ENCODE measurements around the gene GTF2A1L. TPM values are rescaled to one million over a fixed set of nuclear protein-coding genes. Genes with fewer than 3 reads are reported as not detected.
A peak's percentile ranks its signal among the peaks of the same experiment; 100 is the strongest.
"Not testable (repeated sequence)": the region's sequence is repeated elsewhere in the genome, so short reads cannot be mapped to it uniquely, and the experiment has no call there.

GTF2A1L gene, protein sequence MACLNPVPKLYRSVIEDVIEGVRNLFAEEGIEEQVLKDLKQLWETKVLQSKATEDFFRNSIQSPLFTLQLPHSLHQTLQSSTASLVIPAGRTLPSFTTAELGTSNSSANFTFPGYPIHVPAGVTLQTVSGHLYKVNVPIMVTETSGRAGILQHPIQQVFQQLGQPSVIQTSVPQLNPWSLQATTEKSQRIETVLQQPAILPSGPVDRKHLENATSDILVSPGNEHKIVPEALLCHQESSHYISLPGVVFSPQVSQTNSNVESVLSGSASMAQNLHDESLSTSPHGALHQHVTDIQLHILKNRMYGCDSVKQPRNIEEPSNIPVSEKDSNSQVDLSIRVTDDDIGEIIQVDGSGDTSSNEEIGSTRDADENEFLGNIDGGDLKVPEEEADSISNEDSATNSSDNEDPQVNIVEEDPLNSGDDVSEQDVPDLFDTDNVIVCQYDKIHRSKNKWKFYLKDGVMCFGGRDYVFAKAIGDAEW
- polyA plus RNA-seq (ENCODE audit: insufficient read depth in 1 of 5, insufficient read length in 5 of 5, low replicate concordance in 1 of 5), result 1 to 10 TPM in 1 of 5 donors, under 1 TPM in 3, not detected in 1; 0.16 to 1.2 (median 0.86) TPM
- long read RNA-seq, donor 1, result 0 reads
- long read RNA-seq, donor 2, result 0 reads
- long read RNA-seq, donor 3, result 0 reads
- long read RNA-seq, donor 4, result 0 reads
- long read RNA-seq, donor 5, result 0 reads
- long read RNA-seq, donor 6, result 0 reads
- long read RNA-seq, donor 7, result 0 reads
- long read RNA-seq, donor 8, result 0 reads

DNA sequence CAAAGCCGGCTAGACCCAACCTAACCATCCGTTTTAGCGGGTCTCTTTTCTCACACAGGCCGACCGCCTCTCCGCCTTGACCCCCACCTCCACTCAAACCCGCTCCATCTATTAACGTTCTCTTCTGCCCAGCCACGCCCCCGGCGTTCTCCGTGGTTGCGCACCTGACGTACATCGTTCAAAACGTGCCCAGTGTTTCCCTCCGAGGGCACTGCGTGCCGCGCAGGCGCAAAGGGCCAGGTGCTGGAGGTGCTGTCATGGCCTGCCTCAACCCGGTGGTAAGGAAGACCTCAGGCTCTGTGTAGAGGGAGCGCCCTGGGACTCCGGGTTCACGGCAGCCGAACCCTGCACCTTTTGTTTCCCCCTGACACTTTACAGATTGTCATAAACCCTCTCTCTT is at the start of gene GTF2A1L:
GTF2A1L (plus strand) TSS at position 239 of the 400 bp plus-strand sequence; CDS start at position 258, 19 bp downstream.
- DNase-seq, result no peak

DNA sequence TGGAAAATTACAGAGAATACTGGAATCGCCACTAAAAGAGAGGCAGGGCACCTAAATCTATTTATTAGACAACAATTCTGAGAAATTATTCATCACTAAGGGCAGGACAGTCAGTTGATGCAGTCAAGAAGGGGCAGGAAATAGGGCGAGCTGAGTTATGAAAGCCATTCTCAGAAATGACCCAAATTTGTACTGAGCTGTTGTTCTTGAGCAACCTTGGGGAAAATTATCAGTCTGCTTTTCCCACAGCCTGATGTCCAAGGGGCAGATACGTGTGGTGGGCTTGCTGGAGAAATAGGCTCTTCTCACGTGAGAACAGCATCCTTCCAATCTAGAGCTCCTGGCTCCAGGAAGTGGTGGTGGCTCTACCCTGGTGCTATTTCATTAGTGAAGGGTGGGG is 49.1 kb upstream of the GTF2A1L start:
- DNase-seq, result no peak

DNA sequence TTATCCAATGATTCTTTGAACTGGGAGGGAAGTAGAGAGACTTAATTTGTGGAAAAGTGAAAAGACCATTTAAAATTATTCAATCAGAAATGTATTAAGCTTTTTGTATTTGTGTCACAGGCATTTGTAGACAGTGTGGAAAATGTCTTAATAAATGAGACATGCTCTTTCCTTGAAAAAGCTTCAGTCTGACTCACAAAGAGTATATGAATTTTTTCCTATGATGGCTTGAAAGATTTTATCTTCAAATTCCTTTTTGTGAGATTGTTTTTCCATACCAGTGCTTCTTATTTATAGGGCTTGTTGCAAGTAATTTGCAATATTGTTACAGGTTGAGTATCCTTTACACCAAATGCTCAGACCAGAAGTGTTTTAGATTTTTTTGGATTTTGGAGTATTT is 48.2 kb upstream of the GTF2A1L start:
- DNase-seq, result no peak

DNA sequence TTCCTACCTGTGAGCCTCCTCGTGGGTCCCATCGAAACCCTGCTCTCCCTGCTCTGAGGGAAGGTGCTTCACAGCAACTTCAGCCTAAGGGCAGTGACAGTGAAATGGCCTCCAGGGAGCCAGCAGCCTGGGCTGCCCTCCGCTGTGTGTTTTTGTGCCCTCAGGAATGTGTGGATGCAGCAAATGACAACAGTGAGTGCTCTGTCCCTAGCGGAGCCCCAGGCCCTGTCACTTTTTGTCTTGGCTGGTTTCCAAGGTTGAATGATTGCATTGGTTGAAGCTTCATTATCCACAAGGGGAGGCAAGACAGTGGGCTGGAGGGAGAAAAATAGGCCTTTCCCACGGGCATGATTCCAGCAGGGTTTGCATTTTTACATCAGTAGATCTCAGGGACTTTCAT is 44.8 kb upstream of the GTF2A1L start:
- DNase-seq, result no peak

DNA sequence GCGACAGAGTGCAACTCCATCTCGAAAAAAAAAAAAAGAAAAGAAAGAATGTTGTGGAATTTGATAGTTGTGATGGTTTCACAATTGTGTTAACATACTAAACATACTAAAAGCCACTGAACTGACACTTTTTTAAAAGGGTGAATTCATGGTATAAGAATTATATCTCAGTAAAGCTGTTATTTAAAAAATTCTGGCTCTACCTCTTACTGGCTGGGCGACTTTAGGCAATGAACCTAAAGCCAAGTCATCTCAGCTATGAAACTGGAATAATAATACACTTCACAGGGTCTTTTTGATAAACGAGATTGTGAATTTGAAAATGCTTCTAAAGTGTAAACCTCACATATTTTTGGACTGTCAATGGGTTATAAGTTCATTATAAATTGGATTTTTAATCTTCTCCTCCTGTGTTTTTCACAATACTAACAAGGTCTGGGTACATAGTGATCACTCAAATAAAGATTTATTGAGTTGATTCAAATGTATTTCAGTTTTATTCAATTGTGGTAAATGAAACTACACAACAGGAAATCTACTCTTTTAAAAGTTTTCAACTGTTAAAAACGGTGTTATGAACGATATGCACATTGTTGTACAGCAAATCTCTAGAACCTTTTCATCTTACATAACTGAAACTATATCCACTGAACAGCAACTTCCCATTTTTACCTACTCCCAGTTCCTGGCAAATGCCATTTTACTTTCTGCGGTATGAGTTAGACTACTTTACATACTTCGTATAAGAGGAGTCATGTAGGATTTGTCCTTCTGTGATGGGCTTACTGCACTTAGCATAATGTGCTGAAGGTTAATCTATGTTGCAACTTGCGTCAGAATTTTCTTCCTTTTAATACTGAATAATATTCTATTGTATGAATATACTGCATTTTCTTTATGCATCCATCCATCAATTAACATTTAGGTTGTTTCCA is 43.0 kb upstream of the GTF2A1L start:
- DNase-seq, result no peak

DNA sequence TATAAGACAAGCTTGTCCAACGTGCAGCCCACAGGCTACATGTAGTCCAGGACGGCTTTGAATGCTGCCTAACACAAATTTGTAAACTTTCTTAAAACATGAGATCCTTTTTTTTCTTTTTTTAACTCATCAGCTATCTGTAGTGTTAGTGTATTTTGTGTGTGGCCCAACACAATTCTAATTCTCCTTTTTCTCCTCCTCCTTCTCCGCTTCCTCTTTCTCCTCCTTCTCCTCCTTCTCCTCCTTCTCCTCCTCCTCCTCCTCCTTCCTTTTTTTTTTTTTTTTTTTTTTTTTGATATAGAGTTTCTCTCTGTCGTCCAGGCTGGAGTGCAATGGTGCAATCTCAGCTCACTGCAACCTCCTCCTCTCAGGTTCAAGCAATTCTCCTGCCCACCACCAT is 39.3 kb upstream of the GTF2A1L start:
- DNase-seq, result no peak

DNA sequence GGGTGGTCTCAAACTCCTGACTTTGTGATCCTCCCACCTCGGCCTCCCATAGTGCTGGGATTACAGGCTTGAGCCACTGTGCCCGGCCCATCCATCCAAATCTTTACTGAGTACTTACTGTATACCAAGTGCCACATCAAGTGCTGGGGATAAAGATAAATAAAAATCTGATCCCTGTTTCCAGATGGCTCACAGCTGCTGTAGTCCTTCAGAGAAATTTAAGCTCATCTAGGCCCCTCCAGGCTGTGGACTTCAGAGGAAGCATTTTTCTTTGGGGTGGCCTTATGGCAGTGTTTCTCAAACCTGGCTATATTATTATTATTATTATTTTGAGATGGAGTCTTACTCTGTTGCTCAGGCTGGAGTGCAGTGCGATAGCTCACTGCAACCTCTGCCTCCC is 33.7 kb upstream of the GTF2A1L start:
- no peak for DNase-seq

DNA sequence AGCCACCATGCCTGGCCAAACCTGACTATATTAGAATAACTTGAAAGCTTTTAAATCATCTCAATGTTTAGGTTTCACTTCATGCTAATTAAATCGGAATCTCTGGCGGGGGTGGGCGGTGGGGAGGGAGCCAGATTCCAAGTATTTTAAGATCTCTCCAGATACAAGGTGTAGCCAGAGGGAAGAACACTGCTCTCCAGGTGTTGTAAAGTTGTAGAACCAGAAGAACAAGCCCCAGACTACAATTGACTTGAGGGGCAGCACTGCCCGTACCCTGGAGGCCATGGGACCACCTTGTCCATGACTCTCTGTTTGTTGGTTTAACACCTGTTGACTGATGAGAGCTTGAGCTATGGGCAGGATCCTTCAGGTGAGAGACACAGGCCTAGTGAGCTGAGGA is 33.1 kb upstream of the GTF2A1L start:
- no peak for DNase-seq

DNA sequence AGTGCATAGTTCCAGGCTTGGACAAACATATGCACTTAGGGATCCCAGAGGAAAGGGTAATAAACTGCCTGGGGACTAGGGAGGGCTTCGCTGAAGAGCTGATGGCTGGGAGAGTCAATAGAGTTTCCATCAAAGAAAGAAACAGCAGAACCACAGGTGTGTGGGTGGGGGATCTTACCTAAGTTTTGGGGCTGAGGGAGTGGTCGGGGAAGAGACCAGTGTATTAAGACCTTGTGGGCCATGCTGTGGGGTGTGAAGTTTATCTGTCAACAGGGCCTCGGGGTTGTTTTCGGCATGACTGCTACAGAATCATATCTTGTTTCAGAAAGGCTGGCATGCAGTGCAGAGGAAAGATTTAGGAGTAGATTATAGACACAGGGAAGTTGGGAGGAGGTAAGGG is 31.2 kb upstream of the GTF2A1L start:
- no peak for DNase-seq

DNA sequence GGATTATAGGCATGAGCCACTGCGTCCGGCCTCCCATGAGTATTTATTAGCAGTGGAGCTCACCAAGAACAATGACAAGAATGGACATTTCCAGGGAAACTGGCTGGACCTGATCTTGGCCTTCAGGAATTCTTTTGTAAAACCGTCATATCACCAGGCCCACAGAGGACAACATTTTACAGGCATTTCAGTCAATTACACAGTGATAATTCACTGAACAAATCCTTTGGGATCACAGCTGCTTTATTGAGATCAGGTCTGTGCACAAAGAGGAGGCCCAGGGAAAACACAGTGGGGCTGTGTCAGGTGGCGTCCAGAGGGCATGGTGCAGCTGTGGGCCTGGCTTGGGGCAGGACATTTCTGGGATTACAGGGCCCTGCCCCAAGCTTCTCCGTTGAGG is 30.1 kb upstream of the GTF2A1L start:
- no peak for DNase-seq

DNA sequence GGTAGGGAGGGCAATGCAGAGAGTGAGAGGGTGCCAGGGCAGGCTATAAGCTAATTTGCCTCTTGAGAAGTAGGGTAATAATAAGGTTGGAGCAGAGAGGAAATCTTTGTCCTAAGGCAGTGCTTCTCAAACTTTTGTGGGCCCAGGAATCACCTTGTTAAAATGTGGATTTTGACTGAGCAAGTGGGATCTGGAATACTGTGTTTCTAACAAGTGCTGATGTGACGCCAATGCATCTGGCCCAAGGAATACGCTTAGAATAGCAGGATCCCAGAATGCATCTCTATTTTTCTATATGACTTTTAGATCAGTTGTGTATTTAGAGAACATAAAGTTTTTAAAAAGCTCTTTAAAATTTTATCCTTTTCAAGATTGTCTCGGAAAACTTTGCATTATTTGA is 29.7 kb upstream of the GTF2A1L start:
- no peak for DNase-seq

DNA sequence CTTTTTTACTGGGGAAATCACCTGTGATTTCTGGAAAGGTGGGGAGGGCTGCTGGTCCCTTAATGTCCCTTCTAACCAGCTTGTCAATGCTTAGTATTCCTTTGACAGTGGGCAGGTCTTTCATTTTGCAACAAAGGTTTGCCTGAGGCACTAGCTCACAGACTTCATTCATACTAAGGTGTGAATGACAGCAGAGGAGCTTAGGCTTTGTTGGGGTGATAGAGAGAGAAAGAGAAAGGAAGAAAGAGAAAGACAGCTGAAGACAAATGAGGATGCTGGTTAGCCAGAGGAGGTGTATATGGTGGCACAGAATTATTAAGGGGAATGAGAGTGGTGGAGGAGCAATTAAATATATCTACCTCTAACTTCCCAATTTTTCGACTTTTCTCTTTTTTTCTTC is 28.9 kb upstream of the GTF2A1L start:
- no peak for DNase-seq

DNA sequence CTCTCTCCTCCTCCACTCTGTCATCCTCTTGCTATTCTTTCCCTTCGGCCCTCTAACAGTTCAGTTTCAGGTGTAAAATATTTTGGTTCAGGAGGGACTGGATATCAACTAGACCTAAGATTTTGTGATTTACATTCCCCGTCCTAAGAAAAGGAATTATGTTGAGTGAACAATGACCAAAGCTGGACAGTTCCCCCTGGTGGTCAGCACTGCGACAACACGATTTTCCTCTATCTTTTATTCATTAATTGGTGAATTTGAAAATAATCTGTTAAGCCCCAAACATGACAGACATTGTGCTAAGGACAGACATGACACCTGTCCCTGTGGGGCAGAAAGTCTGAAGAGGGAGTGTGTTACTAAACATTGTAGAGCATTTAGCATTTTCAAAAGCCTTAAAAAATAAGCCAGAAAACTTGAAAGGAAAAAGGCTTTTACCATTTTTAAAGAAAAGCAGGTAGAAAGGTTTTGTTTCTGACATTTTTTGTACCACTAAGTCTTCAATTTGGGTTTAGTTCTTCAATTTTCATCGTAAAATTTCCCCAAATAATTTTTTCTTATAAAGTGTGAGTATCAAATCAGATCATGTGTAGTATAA is 28.4 kb upstream of the GTF2A1L start:
- peak in 1 of 2 donors; percentile 46 for DNase-seq

DNA sequence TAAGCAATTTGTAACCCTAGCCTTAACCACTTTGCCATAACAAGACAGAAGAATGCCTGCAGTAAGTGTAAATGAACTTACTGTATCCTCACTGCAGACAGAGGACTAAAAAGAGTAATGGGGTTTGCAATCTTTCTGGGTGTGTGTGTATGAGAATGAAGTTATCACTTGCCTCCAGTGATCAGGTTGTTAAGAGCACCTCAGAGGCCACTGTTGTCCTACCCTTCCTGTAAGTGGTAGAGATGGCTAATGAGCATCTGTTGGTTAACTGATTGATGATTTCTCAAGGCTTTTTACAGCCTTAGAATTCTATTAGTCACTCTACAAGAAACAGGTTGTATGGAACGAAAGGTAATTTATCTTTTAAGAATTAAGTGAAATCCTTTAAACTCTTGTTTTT is 27.6 kb upstream of the GTF2A1L start:
- DNase-seq, result no peak

DNA sequence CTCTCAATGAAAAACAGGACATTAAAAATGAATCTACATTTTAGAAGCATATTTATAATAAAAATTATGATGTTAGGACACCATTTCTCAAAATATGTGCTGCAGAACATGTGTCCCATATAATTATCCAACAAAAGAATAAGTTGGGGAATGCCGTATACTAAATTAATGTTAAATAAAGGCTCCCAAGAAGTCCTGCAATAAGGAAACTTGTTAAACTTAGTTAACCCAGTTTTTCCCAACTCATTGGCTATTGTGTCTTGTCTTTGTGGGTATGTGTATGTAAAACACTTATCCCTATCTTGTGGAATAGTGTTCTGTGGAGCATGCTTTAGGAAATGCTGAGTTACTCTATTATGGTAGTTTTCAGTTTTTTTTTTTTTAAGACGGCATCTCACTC is 25.6 kb upstream of the GTF2A1L start:
- DNase-seq, result no peak

DNA sequence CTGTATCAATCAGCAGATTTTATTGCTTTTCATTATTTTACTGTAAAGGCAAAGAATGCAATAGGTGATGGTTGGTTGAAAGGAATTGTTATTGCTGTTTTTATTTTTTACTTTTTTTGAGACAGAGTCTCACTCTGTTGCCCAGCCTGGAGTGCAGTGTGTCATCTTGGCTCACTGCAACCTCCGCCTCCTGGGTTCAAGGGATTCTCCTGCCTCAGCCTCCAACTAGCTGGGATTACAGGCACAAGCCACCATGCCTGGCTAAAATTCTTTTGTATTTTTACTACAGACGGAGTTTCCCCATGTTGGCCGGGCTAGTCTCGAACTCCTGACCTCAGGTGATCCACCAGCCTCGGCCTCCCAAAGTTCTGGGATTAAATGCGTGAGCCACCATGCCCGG is 20.9 kb upstream of the GTF2A1L start:
- DNase-seq, result not testable (repeated sequence)

DNA sequence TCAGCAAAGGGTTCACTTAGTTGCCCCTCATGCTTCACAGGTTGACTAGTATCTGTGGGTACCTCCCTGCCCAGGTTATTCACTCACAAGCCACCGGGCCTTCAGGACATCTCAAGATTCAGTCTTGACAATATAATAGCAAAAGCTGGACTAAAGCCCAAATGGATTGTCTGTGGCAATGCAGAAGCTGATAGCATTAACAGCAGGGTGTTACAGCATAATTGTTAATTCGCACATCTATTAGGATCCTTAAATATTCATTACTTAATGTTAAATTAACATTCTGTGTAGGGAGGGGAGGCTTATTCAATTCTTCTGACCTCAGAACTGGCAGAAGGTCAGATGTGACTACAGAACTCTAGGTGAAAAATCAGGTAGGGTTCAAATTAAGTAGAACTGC is 20.2 kb upstream of the GTF2A1L start:
- no peak for DNase-seq

DNA sequence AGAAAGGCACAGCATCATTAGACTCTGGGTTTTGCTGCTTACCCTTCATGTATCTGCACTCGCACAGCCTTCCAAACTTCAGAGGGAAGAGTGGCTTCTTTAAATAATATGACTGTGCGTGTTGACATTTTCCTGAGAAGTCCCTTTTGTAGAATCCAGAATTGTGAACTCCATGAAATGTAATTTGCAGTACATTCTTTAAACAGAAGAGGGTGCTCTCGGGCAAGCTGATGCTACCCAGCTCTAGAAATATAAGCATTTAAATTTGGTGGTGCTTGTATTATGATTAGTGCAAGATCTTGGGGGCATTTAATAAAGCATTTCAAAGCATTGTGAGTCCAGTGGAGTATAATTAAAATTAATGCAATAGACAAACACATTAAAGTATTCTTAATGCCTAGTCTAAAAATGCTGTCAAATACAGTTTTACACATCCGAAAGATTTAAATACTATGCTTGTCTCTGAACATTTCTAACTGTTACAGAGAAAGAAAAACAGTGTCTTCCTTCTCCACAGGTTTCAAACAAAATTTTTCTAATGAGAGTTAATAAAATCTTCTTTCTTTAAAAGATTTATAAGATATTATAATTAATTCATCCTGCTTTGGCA is 17.3 kb upstream of the GTF2A1L start:
- DNase-seq, result peak; percentile 31 to 52

DNA sequence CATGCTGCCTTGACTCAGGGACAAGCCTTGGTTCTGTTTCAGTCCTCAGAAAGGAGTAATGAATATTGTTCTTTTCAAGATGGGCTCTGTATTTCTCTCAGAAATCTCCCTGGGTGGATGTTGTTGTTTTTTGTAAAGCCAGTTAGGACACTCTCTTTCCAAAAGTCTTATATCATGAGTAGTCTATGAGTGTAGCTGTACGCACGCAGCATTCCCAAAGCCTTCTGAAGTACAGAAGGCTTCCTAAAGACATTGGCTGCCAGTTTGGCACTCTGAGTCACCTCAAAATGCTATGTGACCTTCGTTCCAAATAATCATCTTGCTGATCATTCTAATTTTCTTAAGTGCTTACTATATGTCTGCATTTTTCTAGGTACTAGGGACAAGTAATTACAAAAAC is 16.7 kb upstream of the GTF2A1L start:
- DNase-seq, result no peak

DNA sequence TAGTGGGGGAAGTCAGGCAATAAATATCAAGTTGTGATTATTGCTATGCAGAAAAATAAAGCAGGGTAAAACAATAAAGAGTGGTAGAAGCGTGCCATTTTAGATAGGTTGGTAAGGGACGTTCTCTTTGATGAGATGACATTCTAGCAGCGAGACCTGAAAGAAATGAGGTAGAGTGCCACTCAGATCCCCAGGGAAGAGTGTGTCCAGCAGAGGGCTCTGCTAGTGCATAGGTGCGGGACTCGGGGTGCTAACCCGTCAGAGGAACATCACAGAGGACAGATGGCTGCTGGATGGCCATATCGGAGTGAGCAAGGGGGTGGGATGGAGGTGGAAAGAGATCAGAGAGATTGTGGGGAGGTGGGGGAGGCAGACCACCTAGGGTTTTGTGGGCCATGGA is 16.3 kb upstream of the GTF2A1L start:
- DNase-seq, result no peak

DNA sequence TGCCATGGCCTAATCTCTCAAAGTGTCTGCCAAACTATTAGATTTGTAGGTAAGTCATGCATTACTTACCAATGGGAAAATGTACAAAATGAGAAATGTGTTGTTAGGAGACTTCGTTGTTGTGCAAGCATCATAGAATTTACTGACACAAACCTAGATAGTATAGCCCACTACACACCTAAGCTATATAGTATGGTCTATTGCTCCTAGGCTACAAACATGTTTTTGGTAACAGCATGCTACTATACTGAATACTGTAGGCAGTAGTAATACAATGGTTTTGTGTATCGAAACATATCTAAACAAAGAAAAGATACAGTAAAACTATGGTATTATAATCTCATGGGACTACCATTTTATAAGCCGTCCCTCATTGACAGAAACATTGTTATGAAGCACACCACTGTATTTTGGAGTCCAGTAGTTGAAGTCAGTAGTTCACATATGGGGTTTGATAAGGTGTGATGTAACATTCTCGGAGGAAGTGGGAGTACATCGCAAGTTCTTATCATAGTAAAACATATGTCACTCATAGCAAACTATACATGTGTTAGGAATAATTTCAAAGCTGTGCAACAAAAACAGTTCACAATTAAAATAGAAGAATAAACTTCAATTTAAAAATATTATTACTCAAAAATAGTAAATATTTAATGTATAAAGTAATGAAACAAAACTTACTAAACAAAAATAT is 12.0 kb upstream of the GTF2A1L start:
- DNase-seq, result no peak

All from right lung (tissue), 10 donors.